Ishikawa (cell line): ENCODE measurements around the gene FOXQ1.

ENCODE experiments used
- CEBPB ChIP-seq: IDR thresholded peaks from 2 replicates; pipeline ENCODE4 v1.6.1; 2012
- CREB1 ChIP-seq: IDR thresholded peaks from 2 replicates; pipeline ENCODE4 v1.6.1; 2012; ENCODE audit warnings: low read depth
- EGR1 ChIP-seq: IDR thresholded peaks from 2 replicates; pipeline ENCODE4 v1.6.1; 2012
- EP300 ChIP-seq: IDR thresholded peaks from 2 replicates; pipeline ENCODE4 v1.6.1; 2012; ENCODE audit warnings: borderline replicate concordance
- FOXM1 ChIP-seq: IDR thresholded peaks from 2 replicates; pipeline ENCODE4 v1.6.1; 2012; ENCODE audit warnings: low read depth, borderline replicate concordance
- MAX ChIP-seq: IDR thresholded peaks from 2 replicates; pipeline ENCODE4 v1.6.1; 2012
- NFIC ChIP-seq: IDR thresholded peaks from 2 replicates; pipeline ENCODE4 v1.6.1; 2012
- RAD21 ChIP-seq: IDR thresholded peaks from 2 replicates; pipeline ENCODE4 v1.6.1; 2012; ENCODE audit warnings: low read depth
- REST ChIP-seq: IDR thresholded peaks from 2 replicates; pipeline ENCODE4 v1.6.1; 2012; ENCODE audit warnings: low read depth, mild to moderate bottlenecking
- TAF1 ChIP-seq: IDR thresholded peaks from 2 replicates; pipeline ENCODE4 v1.6.1; 2012; ENCODE audit warnings: low read depth, mild to moderate bottlenecking
- TEAD4 ChIP-seq: IDR thresholded peaks from 2 replicates; pipeline ENCODE4 v1.6.1; 2012
- USF1 ChIP-seq: IDR thresholded peaks from 2 replicates; pipeline ENCODE4 v1.6.1; 2012
- YY1 ChIP-seq: IDR thresholded peaks from 2 replicates; pipeline ENCODE4 v1.6.1; 2012; ENCODE audit warnings: low read depth
- ZBTB7A ChIP-seq: IDR thresholded peaks from 2 replicates; pipeline ENCODE4 v1.6.1; 2012; ENCODE audit warnings: low read depth

DNA sequence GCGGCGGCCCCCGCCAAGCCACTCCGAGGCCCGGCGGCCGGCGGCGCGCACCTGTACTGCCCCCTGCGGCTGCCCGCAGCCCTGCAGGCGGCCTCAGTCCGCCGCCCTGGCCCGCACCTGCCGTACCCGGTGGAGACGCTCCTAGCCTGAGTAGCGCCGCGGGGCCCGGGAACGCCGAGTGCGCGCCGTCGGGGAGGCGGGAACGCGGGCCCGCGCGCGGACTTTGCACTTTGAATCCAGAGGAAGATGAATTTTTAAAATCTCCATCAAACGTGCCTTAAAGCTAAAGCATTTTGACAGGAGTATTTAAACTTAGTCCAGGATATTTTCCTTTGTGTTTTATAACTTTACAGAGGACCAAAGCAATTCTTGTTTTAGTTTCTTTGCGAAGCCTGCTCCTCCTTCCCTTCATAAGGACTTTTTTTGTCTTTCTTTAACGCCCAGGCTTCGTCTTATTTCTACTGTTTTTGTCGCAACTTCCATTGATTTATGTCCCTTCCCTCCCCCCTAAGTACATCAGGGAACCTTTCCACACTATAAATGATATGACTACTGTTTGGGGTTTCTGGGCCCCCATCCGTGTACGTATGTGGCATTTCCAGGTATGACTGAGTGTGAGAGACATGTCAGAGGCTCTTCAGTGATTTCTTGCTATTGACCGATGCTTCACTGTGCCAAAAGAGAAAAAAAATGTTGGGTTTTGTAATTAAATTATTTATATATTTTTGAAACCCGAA is 2.0 kb downstream of the FOXQ1 start:
- TF ChIP-seq REST (no peak), CEBPB (no peak), YY1 (no peak), EP300 (no peak), TEAD4 (no peak), RAD21 (peak; percentile 32; the same call in 1 of the 2 replicates), ZBTB7A (no peak), MAX (no peak), FOXM1 (no peak), TAF1 (no peak), CREB1 (no peak), EGR1 (no peak), USF1 (no peak), NFIC (no peak)
